Measurements from ENCODE around the gene TRRAP.
A peak's percentile ranks its signal among the peaks of the same experiment; 100 is the strongest.

TRRAP gene

GRCh38 chr7:98902523-98902922 lies 24.2 kb downstream of the TRRAP start:
- no peak for DNase-seq (ENCODE audit: low read depth)

GRCh38 chr7:98903246-98903645 lies 24.9 kb downstream of the TRRAP start:
- DNase-seq (ENCODE audit: low read depth): no peak

GRCh38 chr7:98907570-98907969 lies 29.2 kb downstream of the TRRAP start:
- no peak for DNase-seq (ENCODE audit: low read depth)

- no peak for DNase-seq (ENCODE audit: low read depth)
These were observed 30.3 kb downstream of the TRRAP start for GRCh38 chr7:98908585-98908984.

GRCh38 chr7:98909487-98909886 lies 31.2 kb downstream of the TRRAP start:
- DNase-seq (ENCODE audit: low read depth): no peak

- no peak for DNase-seq (ENCODE audit: low read depth)
These were observed 32.1 kb downstream of the TRRAP start for GRCh38 chr7:98910427-98910826.

- DNase-seq (ENCODE audit: low read depth): no peak
These were observed 33.6 kb downstream of the TRRAP start for GRCh38 chr7:98911916-98912315.

GRCh38 chr7:98913026-98913425 lies 34.7 kb downstream of the TRRAP start:
- DNase-seq (ENCODE audit: low read depth): no peak

- no peak for DNase-seq (ENCODE audit: low read depth)
These were observed 35.3 kb downstream of the TRRAP start for GRCh38 chr7:98913612-98914011.

GRCh38 chr7:98917331-98917730 lies 39.0 kb downstream of the TRRAP start:
- DNase-seq (ENCODE audit: low read depth): no peak

- no peak for DNase-seq (ENCODE audit: low read depth)
These were observed 43.5 kb downstream of the TRRAP start for GRCh38 chr7:98921608-98922372.

GRCh38 chr7:98922392-98923187 lies 44.3 kb downstream of the TRRAP start:
- peak; percentile 12 for DNase-seq (ENCODE audit: low read depth)

- no peak for DNase-seq (ENCODE audit: low read depth)
These were observed 45.2 kb downstream of the TRRAP start for GRCh38 chr7:98923512-98923911.

- DNase-seq (ENCODE audit: low read depth): no peak
These were observed 48.8 kb downstream of the TRRAP start for GRCh38 chr7:98927125-98927524.

- DNase-seq (ENCODE audit: low read depth): no peak
These were observed 52.1 kb downstream of the TRRAP start for GRCh38 chr7:98930464-98930863.

GRCh38 chr7:98930921-98931320 lies 52.6 kb downstream of the TRRAP start:
- DNase-seq (ENCODE audit: low read depth): no peak

GRCh38 chr7:98933321-98933720 lies 55.0 kb downstream of the TRRAP start:
- no peak for DNase-seq (ENCODE audit: low read depth)

GRCh38 chr7:98934267-98934666 lies 55.9 kb downstream of the TRRAP start:
- no peak for DNase-seq (ENCODE audit: low read depth)

GRCh38 chr7:98935811-98936210 lies 57.5 kb downstream of the TRRAP start:
- peak; percentile 20 for DNase-seq (ENCODE audit: low read depth)

- no peak for DNase-seq (ENCODE audit: low read depth)
These were observed 65.0 kb downstream of the TRRAP start for GRCh38 chr7:98943336-98943735.

GRCh38 chr7:98944386-98944785 lies 66.1 kb downstream of the TRRAP start:
- DNase-seq (ENCODE audit: low read depth): no peak

- no peak for DNase-seq (ENCODE audit: low read depth)
These were observed 67.5 kb downstream of the TRRAP start for GRCh38 chr7:98945852-98946251.

GRCh38 chr7:98946389-98946788 lies 68.1 kb downstream of the TRRAP start:
- no peak for DNase-seq (ENCODE audit: low read depth)
